Measurements from ENCODE around the gene OXLD1.

OXLD1 gene

GRCh38 chr17:81666342-81667191 lies at the start of gene OXLD1, which contains the start of gene CCDC137:
TSS of gene OXLD1 (minus strand) at chr17:81666605. CDS start at chr17:81666577, 28 bp downstream.
TSS of gene CCDC137 (plus strand) at chr17:81666737. CDS start at chr17:81666767, 30 bp downstream.
- peak; percentile 98 for DNase-seq (ENCODE audit: low spot score)

- no peak for DNase-seq (ENCODE audit: low spot score)
These were observed 48.9 kb upstream of the OXLD1 start for GRCh38 chr17:81715107-81715871.

- DNase-seq (ENCODE audit: low spot score), result no peak
These were observed 48.2 kb upstream of the OXLD1 start for GRCh38 chr17:81714412-81715106.

GRCh38 chr17:81713556-81714411 lies 47.4 kb upstream of the OXLD1 start:
- DNase-seq (ENCODE audit: low spot score), result no peak

GRCh38 chr17:81713004-81713555 lies 46.7 kb upstream of the OXLD1 start:
- DNase-seq (ENCODE audit: low spot score), result no peak

GRCh38 chr17:81712468-81713003 lies 46.1 kb upstream of the OXLD1 start:
- DNase-seq (ENCODE audit: low spot score), result peak; percentile 83

GRCh38 chr17:81711814-81712467 lies 45.5 kb upstream of the OXLD1 start, which contains the start of gene SLC25A10:
TSS of gene SLC25A10 (plus strand) at chr17:81712284. CDS start at chr17:81712427, 143 bp downstream.
- peak; percentile 97 for DNase-seq (ENCODE audit: low spot score)

GRCh38 chr17:81710514-81711308 lies 44.3 kb upstream of the OXLD1 start:
- DNase-seq (ENCODE audit: low spot score), result peak; percentile 32

GRCh38 chr17:81708739-81709185 lies 42.4 kb upstream of the OXLD1 start:
- DNase-seq (ENCODE audit: low spot score), result no peak

GRCh38 chr17:81707725-81708646 lies 41.6 kb upstream of the OXLD1 start:
- DNase-seq (ENCODE audit: low spot score), result no peak

GRCh38 chr17:81706757-81707624 lies 40.6 kb upstream of the OXLD1 start:
- DNase-seq (ENCODE audit: low spot score), result no peak

- no peak for DNase-seq (ENCODE audit: low spot score)
These were observed 39.8 kb upstream of the OXLD1 start for GRCh38 chr17:81706232-81706611.

- DNase-seq (ENCODE audit: low spot score), result no peak
These were observed 39.3 kb upstream of the OXLD1 start for GRCh38 chr17:81705518-81706231.

- DNase-seq (ENCODE audit: low spot score), result no peak
These were observed 37.6 kb upstream of the OXLD1 start for GRCh38 chr17:81703747-81704654.

Data from AG20443 (cell line).